T-cell (primary cell): ENCODE measurements around the gene EPHA6. TPM values are rescaled to one million over a fixed set of nuclear protein-coding genes. Genes with fewer than 3 reads are reported as not detected.

Experiments
- ATAC-seq, 4 experiments: fragments of 200-7000 bp in 3 of 4; fragments of 150-1000 bp in 1 of 4; cut with Tn5 transposase; replicated peaks in 1 of 4; 1 replicate in 3 of 4; 2 replicates in 1 of 4; pipeline ENCODE4 v1.10.0; 2021; ENCODE audit warnings: moderate library complexity in 3 of 4, mild to moderate bottlenecking in 2 of 4, moderate number of reproducible peaks in 1 of 4
- CTCF ChIA-PET, 2 donors: fragments of 300-600 bp; sonication (Branson Sonifier 250); formaldehyde crosslinking; loops; one replicate each; lab custom pipeline; 2022; ENCODE audit warnings: antibody characterized with exemption in 2 of 2; lab: Charles Lee
- POLR2A ChIA-PET, 2 donors: fragments of 300-600 bp; sonication (Branson Sonifier 250); formaldehyde crosslinking; loops; one replicate each; lab custom pipeline; 2022; ENCODE audit warnings: antibody characterized with exemption in 2 of 2; lab: Charles Lee
- DNase-seq, 35 experiments: peaks; one replicate each; pipeline versions ENCODE4 v3.0.0 to v3.0.0-alpha.2; 2013 to 2023
- H3K27ac ChIP-seq: one replicate; pipeline ENCODE4 v1.5.1; 2013; ENCODE audit warnings: low read length
- H3K27me3 ChIP-seq, 2 experiments: replicated peaks in 1 of 2; 1 replicate in 1 of 2; 2 replicates in 1 of 2; pipeline versions ENCODE4 v1.6.1 to v1.7.0; 2013; ENCODE audit warnings: low read length in 1 of 2, mixed read lengths in 1 of 2; ENCODE audit not compliant: control insufficient read depth in 2 of 2, insufficient read depth in 2 of 2; ENCODE audit errors: extremely low read depth in 1 of 2
- H3K36me3 ChIP-seq, 2 donors: 1 replicate in 1 of 2; 2 replicates in 1 of 2; pipeline versions ENCODE4 v1.6.1 to v1.7.0; 2013; ENCODE audit warnings: low read length in 1 of 2; ENCODE audit not compliant: control insufficient read depth in 2 of 2, insufficient read depth in 1 of 2; ENCODE audit errors: extremely low read depth in 1 of 2
- H3K4me1 ChIP-seq, 2 experiments: 1 replicate in 1 of 2; 2 replicates in 1 of 2; pipeline versions ENCODE4 v1.6.1 to v1.7.0; 2013; ENCODE audit warnings: low read length in 2 of 2, mixed read lengths in 1 of 2; ENCODE audit not compliant: insufficient read depth in 2 of 2, control insufficient read depth in 1 of 2; ENCODE audit errors: extremely low read depth in 1 of 2
- H3K4me3 ChIP-seq, 2 donors: 1 replicate in 1 of 2; 2 replicates in 1 of 2; pipeline versions ENCODE4 v1.5.1 to v1.7.0; 2013; ENCODE audit warnings: mild to moderate bottlenecking in 2 of 2, low read length in 1 of 2, moderate library complexity in 1 of 2; ENCODE audit not compliant: control insufficient read depth in 1 of 2; ENCODE audit errors: extremely low read depth in 1 of 2
- H3K9me3 ChIP-seq: 2 replicates; pipeline ENCODE4 v1.7.0; 2013
- H3K27ac Mint-ChIP-seq, 2 donors: one replicate each; pipeline ENCODE4 v1.8.0; 2020 to 2021; ENCODE audit warnings: mild to moderate bottlenecking in 2 of 2, mixed read lengths in 2 of 2
- H3K27me3 Mint-ChIP-seq, 2 donors: one replicate each; pipeline ENCODE4 v1.8.0; 2021 to 2022; ENCODE audit warnings: mixed read lengths in 2 of 2
- H3K36me3 Mint-ChIP-seq: one replicate; pipeline ENCODE4 v1.8.0; 2021; ENCODE audit warnings: mixed read lengths
- H3K4me1 Mint-ChIP-seq, 3 donors: one replicate each; pipeline ENCODE4 v1.8.0; 2020 to 2022; ENCODE audit warnings: mixed read lengths in 3 of 3, mild to moderate bottlenecking in 1 of 3
- H3K4me3 Mint-ChIP-seq, 3 donors: one replicate each; pipeline ENCODE4 v1.8.0; 2020 to 2022; ENCODE audit warnings: mild to moderate bottlenecking in 3 of 3, mixed read lengths in 3 of 3, moderate library complexity in 3 of 3
- H3K9me3 Mint-ChIP-seq, 3 donors: one replicate each; pipeline ENCODE4 v1.8.0; 2020 to 2022; ENCODE audit warnings: mixed read lengths in 3 of 3
- WGBS: methylation state at CpG from one replicate; pipeline ENCODE4 v1.1.5; 2013; ENCODE audit warnings: missing lambda C conversion rate; ENCODE audit not compliant: insufficient coverage; 5-methylcytosine and 5-hydroxymethylcytosine counted together
- total RNA-seq, 35 experiments: library from RNA in 6 of 35; stranded (reverse) in 6 of 35; fragments of 120-200 nt in 1 of 35; gene quantifications; one replicate each; pipeline versions ENCODE4 v1.2.1 to v1.2.4 and lab custom pipeline; 2013 to 2026

Gene EPHA6
- total RNA-seq, 5 donors from 2014 or later (not counting 1 experiment from before 2014, with no cell fraction given), result not detected

DNA sequence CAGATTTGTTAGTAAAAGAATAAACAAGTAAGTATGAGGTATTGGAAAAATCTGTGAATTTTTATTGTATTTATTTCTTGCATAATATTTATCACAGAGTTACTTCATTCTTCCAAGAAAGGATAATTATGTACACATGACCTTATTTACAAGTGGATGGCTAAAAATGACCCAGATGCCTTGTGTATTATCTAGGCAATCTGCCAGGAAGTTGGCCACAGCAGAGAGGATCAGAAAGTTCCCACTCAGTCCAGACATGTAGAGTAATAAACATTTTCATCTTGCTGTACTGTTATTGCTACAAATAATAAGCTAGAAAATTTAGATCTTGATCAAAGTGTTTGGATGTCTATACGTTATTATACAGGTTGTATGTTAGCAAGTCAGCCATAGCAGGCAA, 317.1 kb downstream of the EPHA6 start:
- H3K9me3 ChIP-seq, result no peaks in the 10 kb centered on the region
- H3K27ac Mint-ChIP-seq, result no peak overlapping the region
- no peak overlapping the region for H3K4me3 ChIP-seq
- WGBS, result no CpG with 5 or more reads among the region's 1 CpG
- no peak for ATAC-seq
- H3K4me1 Mint-ChIP-seq, result no peaks in the 10 kb centered on the region
- no peak overlapping the region for H3K27ac ChIP-seq
- DNase-seq, result no peak
- H3K27me3 Mint-ChIP-seq, result no peaks in the 10 kb centered on the region
- POLR2A ChIA-PET, result no interaction called here
- no peaks in the 10 kb centered on the region for H3K4me1 ChIP-seq
- CTCF ChIA-PET, result no interaction called here
- H3K9me3 Mint-ChIP-seq, result peaks cover 0 to 2% (median 0%) of the 10 kb centered on the region in 3 donors
- H3K27me3 ChIP-seq, result no peaks in the 10 kb centered on the region
- no peaks in the 10 kb centered on the region for H3K36me3 Mint-ChIP-seq
- no peaks in the 10 kb centered on the region for H3K36me3 ChIP-seq
- H3K4me3 Mint-ChIP-seq, result no peak overlapping the region

DNA sequence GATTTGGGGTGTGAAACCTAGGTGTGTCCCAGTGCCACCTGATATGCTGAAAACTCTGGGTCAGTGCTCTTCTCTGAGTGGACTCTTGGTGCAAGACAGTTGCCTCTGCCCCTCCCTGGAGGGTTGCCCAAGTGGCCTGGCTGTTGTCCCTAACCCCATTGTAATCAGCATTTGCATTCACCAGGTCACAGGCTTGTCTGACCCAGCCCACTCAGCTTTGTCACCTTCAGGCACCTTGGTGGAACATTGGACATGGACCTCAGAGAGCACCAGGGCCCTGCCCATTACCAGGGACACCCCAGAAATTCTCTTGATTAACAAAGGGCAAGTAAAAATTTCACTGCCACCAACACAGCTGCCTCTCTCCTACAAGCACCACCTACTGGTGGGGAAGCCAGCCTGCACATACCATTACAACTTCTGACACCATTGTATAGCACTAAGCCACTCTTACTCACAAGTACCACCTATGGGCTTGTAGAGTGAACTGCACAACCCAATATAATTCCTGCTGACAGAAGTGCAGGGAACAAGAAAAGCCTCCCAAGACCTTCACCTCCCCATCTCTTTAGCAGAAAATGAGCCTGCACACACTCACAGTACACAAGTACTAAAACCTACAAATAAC, 324.6 kb downstream of the EPHA6 start:
- no peak for DNase-seq
- Mint-ChIP-seq H3K4me1 (no peaks in the 10 kb centered on the region), H3K4me3 (no peak overlapping the region), H3K36me3 (no peaks in the 10 kb centered on the region), H3K27ac (no peak overlapping the region), H3K27me3 (no peaks in the 10 kb centered on the region), H3K9me3 (peaks cover 15 to 27% (median 21%) of the 10 kb centered on the region in 3 donors)
- Histone ChIP-seq H3K4me1 (no peaks in the 10 kb centered on the region), H3K4me3 (no peak overlapping the region), H3K9me3 (no peaks in the 10 kb centered on the region), H3K36me3 (no peaks in the 10 kb centered on the region), H3K27ac (no peak overlapping the region), H3K27me3 (no peaks in the 10 kb centered on the region)
- no peak for ATAC-seq
- POLR2A ChIA-PET, result no interaction called here
- CTCF ChIA-PET, result no interaction called here

DNA sequence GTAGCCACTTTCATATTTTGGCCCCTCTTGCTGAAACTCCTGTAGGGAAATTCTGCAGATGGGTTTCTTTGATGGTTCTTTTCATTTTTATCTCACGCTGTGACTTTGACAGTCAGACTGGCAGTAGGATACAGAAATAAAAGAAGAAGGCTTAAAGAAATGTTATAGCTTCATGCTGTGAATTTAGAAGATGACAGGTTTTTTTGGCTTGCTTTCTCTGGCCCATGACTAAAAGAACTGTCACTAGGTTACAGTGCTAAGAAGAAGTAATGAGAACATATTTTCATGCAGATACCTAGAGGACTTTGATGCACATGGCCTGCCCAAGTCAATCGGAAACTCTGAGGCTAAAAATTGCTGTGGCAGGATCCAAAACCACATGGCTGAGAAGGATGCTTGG, 334.5 kb downstream of the EPHA6 start:
- Mint-ChIP-seq H3K36me3 (no peaks in the 10 kb centered on the region), H3K27ac (no peak overlapping the region), H3K27me3 (no peaks in the 10 kb centered on the region), H3K4me1 (no peaks in the 10 kb centered on the region), H3K4me3 (no peak overlapping the region), H3K9me3 (peaks cover 4 to 7% (median 4%) of the 10 kb centered on the region in 3 donors)
- POLR2A ChIA-PET, result no interaction called here
- no peaks in the 10 kb centered on the region for H3K36me3 ChIP-seq
- H3K4me3 ChIP-seq, result no peak overlapping the region
- no CpG with 5 or more reads among the region's 2 CpGs for WGBS
- no peak for DNase-seq
- H3K9me3 ChIP-seq, result no peaks in the 10 kb centered on the region
- CTCF ChIA-PET, result no interaction called here
- no peak for ATAC-seq
- H3K27me3 ChIP-seq, result no peaks in the 10 kb centered on the region
- no peaks in the 10 kb centered on the region for H3K4me1 ChIP-seq
- H3K27ac ChIP-seq, result no peak overlapping the region

DNA sequence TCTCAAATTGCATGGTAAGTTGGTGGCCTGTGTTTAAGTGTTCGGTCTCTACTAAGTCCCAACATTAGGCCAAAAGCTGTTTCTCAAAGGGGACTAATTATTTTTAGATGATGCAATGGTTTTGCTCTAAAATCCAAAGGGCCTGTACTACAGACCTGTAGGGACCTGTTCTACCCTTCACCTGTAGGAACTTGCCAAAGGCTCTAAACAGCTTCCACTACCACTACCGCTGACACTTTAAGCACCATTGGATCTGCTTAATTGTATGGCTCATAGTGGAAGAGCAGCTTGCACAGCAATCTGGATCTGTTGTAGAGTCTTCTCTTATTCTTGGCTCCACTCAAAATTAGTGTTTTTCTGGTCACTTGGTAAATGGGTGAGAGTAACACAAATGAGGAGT, 346.8 kb downstream of the EPHA6 start:
- Histone ChIP-seq H3K4me1 (no peaks in the 10 kb centered on the region), H3K27me3 (no peaks in the 10 kb centered on the region), H3K9me3 (no peaks in the 10 kb centered on the region), H3K27ac (no peak overlapping the region), H3K36me3 (no peaks in the 10 kb centered on the region), H3K4me3 (no peak overlapping the region)
- CTCF ChIA-PET, result no interaction called here
- H3K27ac Mint-ChIP-seq, result no peak overlapping the region
- no CpG with 5 or more reads among the region's 2 CpGs for WGBS
- H3K4me3 Mint-ChIP-seq, result no peak overlapping the region
- H3K9me3 Mint-ChIP-seq, result peaks cover 0 to 18% (median 4%) of the 10 kb centered on the region in 3 donors
- H3K36me3 Mint-ChIP-seq, result no peaks in the 10 kb centered on the region
- POLR2A ChIA-PET, result no interaction called here
- ATAC-seq (no peak), DNase-seq (no peak)
- no peaks in the 10 kb centered on the region for H3K4me1 Mint-ChIP-seq
- no peaks in the 10 kb centered on the region for H3K27me3 Mint-ChIP-seq

DNA sequence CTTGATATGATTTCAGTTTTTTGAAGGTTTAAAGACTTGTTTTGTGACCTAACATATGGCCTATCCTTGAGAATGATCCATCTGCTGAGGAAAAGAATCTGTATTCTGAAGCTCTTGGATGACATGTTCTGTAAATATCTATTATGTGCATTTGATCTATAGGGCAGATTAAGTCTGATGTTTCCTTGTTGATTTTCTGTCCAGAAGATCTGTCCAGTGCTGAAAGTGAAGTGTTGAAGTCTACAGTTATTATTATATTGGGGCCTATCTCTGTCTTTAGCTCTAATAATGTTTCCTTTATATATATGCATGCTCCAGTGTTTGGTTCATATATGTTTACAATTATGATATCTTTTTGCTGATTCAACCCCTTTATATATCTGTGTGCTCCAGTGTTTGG, 362.8 kb downstream of the EPHA6 start:
- no peaks in the 10 kb centered on the region for H3K27me3 Mint-ChIP-seq
- ATAC-seq (no peak), DNase-seq (no peak)
- no peaks in the 10 kb centered on the region for H3K4me1 Mint-ChIP-seq
- ChIA-PET POLR2A (no interaction called here), CTCF (no interaction called here)
- no peak overlapping the region for H3K4me3 Mint-ChIP-seq
- no peaks in the 10 kb centered on the region for H3K36me3 ChIP-seq
- H3K27me3 ChIP-seq, result no peaks in the 10 kb centered on the region
- H3K4me1 ChIP-seq, result no peaks in the 10 kb centered on the region
- H3K27ac ChIP-seq, result no peak overlapping the region
- H3K9me3 ChIP-seq, result no peaks in the 10 kb centered on the region
- no peak overlapping the region for H3K4me3 ChIP-seq
- H3K36me3 Mint-ChIP-seq, result no peaks in the 10 kb centered on the region
- peaks cover 24 to 34% (median 25%) of the 10 kb centered on the region in 3 donors for H3K9me3 Mint-ChIP-seq
- H3K27ac Mint-ChIP-seq, result no peak overlapping the region

DNA sequence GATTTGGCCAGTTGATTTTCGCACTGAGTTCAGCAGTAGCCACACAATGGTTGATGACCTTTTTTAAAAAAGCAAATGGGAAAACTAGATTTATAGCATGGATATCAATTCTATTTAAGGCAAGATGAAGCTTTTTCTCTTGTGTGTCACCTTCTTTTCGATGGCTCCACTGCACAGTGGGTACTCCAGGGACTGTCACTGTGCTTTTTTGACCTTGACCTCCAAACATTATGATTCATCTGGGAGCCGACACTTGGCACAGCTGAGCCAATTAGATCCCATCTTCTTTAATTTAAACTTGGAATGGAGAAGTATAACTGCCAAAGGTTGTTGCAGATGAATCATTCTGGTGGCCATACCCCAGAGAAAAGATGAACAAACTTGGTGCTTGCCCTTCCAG, 367.3 kb downstream of the EPHA6 start:
- ChIA-PET CTCF (no interaction called here), POLR2A (no interaction called here)
- H3K4me3 ChIP-seq, result no peak overlapping the region
- Mint-ChIP-seq H3K36me3 (no peaks in the 10 kb centered on the region), H3K9me3 (peaks cover 14 to 31% (median 16%) of the 10 kb centered on the region in 3 donors), H3K4me3 (no peak overlapping the region), H3K27ac (no peak overlapping the region), H3K4me1 (no peaks in the 10 kb centered on the region), H3K27me3 (no peaks in the 10 kb centered on the region)
- no peaks in the 10 kb centered on the region for H3K27me3 ChIP-seq
- no peaks in the 10 kb centered on the region for H3K4me1 ChIP-seq
- H3K36me3 ChIP-seq, result no peaks in the 10 kb centered on the region
- no peak overlapping the region for H3K27ac ChIP-seq
- H3K9me3 ChIP-seq, result no peaks in the 10 kb centered on the region
- no peak for DNase-seq
- 100% methylated on average over 1 of the region's 3 CpGs for WGBS
- no peak for ATAC-seq

DNA sequence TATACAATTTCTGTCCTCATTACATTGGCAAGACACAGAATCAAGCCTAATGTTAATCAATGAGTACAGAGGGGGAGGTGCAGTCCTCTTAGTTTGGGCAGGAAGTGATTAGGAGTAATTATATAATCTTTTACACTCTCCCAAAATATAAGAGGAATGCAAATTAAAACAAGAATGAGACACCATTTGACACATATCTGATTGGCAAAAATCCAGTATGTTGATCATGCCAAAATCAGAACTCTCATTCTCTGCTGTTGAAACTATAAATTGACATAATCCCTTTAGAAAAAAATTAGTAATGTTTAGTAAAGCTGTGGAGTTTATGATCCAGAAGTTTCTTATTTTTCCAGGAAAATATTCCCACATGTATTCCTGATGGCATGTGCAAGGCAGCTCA, 373.4 kb downstream of the EPHA6 start:
- no peaks in the 10 kb centered on the region for H3K27me3 Mint-ChIP-seq
- CTCF ChIA-PET, result no interaction called here
- Histone ChIP-seq H3K4me1 (no peaks in the 10 kb centered on the region), H3K27me3 (no peaks in the 10 kb centered on the region), H3K4me3 (no peak overlapping the region), H3K9me3 (no peaks in the 10 kb centered on the region), H3K36me3 (no peaks in the 10 kb centered on the region), H3K27ac (no peak overlapping the region)
- no peaks in the 10 kb centered on the region for H3K4me1 Mint-ChIP-seq
- ATAC-seq (no peak), DNase-seq (no peak)
- no peak overlapping the region for H3K4me3 Mint-ChIP-seq
- H3K9me3 Mint-ChIP-seq, result peaks cover 3 to 6% (median 6%) of the 10 kb centered on the region in 3 donors
- no peak overlapping the region for H3K27ac Mint-ChIP-seq
- POLR2A ChIA-PET, result no interaction called here
- H3K36me3 Mint-ChIP-seq, result no peaks in the 10 kb centered on the region
